Occipital lobe (tissue), 2 donors: Measurements from ENCODE around the gene SURF6. TPM values are rescaled to one million over a fixed set of nuclear protein-coding genes. Genes with fewer than 3 reads are reported as not detected.
"Not testable (repeated sequence)": the region's sequence is repeated elsewhere in the genome, so short reads cannot be mapped to it uniquely, and the experiment has no call there.

Experiments
- DNase-seq: peaks from one replicate; lab custom pipeline; 2025; lab: John Stamatoyannopoulos, UW
- total RNA-seq: library from RNA; depleted of rRNA; stranded (reverse); fragments of >200 nt; gene quantifications from one replicate; pipeline ENCODE4 v1.2.3, GENCODE V29; 2014

Gene SURF6
- total RNA-seq, 1 donor from 2014 or later, result 14.7 TPM

DNA sequence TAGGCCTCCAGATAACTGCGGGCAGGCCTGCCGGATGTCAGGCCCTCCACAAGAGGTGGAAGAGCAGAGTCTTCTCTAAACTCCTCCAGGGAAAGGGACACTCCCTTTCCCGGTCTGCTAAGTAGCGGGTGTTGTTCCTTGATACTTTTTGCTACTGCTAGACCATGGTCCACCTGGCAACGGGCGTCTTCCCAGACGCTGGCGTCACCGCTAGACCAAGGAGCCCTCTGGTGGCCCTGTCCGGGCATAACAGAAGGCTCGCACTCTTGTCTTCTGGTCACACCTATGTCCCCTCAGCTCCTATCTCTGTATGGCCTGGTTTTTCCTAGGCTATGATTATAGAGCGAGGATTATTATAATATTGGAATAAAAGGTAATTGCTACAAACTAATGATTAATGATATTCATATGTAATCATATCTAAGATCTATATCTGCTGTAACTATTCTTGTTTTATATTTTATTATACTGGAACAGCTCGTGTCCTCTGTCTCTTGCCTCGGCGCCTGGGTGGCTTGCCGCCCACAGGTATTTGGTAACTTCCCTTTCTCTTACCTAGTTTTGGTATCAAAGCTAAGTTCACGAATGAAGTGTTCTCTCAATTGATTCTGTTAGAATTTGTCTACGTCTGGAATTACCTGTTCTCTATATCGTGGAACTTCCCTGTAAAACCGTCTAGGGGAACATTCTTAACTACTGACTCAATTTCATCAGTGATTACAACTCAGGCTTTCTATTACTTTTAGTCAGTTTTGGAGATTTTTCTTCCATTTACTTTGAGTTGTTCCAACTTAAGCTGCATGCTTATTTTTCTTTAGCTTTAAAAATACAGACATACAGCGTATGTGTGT is 6.5 kb downstream of the SURF6 start:
- not testable (repeated sequence) for DNase-seq

DNA sequence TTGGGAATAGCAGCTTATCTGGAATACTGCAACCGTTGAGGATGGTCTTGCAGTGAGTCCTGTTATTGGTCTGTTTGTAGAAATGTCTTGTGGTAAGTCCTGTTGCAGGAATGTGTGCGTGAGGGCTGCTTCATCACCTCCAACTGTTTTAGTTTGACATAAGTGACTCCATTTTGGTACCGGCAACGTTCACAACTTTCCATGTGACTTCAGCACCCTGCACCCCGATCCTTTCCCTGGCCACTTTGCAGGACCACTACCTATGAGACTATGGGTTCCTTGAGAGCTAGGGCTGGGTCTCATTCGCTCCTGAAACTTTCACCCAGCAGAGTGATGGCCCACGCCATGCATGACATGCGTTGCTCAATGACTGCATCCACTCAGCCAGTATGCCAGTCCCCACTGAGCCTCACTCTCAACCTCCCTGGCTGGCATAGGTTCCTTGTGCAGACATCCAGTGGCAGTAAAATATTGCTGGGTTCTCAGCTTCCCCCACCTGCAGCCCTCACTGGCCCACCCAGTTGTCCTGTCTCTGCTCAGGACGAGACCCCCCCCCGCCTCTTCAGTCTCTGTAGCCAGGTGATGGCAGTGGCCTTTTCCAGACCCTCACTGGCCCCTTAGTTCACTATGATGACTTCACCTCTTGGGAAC is 8.0 kb downstream of the SURF6 start:
- DNase-seq, result no peak

DNA sequence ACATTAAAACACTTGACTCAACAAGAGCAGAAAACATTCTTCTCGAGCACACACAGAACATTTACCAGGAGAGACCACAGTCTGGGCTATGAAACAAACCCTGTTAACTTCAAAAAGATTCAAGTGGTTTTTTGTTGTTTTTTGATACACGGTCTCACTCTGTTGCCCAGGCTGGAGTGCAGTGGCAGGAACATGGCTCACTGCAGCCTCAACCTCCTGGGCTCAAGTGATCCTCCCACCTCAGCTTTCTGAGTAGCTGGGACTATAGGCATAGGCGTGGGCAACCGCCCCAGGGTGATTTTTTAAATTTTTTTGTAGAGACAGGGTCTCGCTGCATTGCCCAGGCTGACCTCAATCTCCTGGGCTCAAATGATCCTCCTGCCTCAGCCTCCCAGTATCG is 9.0 kb downstream of the SURF6 start:
- not testable (repeated sequence) for DNase-seq

DNA sequence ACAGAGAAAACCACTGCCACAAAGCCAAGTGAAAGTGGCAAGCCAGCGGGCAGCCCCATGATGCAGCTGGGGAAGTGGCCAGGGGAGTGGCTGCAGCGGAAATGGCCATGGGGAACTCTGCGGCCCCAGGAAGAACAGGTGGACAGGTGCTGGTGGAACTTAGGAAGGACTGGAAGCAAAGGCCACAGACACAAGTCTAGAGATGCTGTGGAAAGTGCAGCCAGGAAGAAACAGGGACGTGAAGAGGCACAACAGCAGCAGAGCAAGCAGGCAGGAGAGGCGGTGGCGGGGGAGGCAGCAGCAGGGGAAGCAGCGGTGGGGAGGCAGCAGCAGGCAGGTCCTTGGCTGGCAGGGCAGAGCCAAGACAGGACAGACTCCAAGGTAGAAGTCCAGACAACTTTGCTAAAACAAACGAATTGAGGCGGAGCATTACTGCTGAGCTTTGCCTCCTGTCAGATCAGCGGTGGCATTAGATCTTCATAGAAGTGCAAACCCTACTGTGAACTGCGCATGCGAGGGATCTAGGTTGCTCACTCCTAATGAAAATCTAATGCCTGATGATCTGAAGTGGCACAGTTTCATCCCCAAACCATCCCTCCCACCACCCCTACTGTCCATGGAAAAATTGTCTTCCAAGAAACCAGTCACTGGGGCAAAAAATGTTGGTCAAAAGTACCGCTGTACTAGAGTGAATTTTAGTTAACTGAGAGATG is 11.8 kb downstream of the SURF6 start:
- no peak for DNase-seq

DNA sequence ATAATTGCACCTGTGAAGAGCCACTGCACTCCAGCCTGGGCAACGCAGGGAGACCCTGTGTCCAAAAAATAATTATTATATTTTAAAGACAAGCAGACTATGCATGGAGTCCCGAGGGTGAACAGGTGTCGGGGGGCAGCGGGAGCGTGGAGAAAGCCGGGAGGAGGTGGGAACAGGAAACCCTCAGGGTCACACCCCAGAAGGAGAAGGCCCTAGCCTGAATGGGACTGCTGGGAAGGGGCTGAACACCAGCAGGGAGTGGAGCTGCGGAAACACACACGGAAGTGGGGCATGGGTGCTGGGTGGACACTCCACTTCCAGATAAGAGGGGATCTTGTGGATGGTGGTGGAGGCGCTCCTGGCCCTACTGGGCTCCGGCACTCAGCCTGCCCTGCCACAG is 12.8 kb downstream of the SURF6 start:
- DNase-seq, result no peak

DNA sequence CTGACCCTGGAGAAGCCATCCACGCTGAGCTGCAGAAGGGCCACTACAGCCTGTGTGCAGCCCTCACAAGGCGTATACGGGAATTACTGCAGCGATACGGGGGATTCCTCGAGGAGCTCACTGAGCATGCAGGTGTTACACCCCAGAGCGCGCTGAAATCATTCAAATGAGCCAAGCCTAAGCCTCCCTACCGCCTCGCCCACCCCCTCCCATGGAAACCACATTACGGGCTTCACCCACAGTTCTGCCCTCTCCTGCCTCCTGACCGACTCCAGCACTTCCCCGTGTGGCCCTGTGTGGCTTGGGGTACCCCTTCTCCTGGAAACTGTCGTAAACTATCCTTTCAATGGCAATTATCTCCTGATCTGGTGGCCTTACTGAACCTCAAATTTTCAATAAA is 13.3 kb downstream of the SURF6 start:
- no peak for DNase-seq

DNA sequence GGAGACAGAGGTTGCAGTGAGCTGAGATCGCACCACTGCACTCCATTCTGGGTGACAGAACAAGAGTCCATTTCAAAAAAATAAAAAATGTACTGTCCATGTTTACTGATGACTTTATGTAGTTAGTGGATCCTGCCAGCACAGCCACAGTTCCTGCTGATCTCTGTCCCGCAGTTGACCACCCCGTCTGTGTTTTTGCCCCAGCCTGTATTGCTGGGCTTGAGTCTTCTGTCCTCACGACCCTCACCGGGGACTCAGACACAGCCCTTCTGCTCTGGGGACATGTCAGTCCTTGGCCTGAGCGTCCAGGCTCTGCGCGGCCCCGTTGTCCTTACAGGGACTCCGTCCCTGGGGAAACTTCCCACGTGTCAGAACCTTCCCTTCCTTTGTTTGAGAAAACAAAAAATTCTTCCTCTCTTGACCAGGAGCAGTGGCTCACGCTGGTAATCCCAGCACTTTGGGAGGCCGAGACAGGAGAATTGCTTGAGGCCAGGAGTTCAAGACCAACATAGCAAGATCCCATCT is 14.5 kb downstream of the SURF6 start:
- DNase-seq, result no peak

DNA sequence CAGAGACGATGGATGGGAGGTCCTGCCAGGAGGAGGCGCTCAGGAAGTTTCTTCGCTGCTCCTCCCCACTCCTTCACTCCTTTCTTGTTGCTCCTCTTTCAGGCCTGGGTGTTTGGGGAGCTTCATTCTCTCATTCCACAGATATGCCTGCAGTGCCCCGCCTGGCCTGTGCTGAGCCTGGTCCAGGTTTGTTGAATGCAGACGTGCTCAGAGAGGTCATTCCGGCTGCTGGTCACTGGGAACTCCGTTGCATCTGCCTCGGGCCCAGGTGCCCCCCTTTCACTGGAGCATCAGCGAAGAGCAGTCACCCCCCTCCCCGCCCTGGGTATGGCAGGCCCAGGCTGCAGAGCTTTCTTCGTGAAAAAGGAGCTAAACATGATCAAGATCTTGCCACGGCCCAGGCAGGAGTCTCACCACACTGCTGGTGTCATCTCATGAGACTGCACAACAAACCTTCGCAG is 15.5 kb downstream of the SURF6 start:
- no peak for DNase-seq

DNA sequence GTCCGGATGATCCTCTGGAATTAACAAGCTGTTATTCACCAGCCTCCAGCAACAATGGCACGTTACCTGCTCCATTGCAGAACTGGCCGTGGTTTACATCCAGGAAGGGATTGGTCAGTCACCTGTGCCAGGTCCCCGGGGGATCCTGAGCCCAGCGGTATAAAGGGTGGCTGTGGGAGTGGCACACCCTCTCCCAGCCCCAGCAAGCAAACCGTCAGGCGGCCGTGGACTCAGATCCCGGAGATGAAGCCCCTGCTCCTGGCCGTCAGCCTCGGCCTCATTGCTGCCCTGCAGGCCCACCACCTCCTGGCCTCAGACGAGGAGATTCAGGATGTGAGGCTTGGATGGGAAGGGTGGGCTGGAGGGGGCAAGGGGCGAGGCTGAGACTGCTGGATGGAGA is 18.4 kb downstream of the SURF6 start:
- DNase-seq, result not testable (repeated sequence)

DNA sequence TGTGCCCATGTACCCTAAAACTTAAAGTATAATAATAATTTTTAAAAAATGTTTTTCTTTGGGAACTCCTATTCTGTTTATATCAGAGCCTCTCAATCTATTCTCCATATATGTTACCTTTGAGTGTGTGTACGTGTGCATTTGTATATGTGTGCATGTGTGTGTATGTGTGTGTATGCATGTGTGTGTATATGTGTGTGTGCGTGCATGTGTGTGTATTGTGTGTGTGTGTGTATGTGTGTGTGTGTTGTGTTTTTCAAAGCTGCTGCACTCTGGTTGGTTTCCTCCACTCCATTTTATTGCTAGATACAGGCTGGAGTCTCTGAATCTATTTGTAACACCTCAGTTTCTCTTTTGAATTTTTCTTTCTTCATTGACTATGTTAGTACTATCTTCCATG is 20.0 kb downstream of the SURF6 start:
- DNase-seq, result no peak

DNA sequence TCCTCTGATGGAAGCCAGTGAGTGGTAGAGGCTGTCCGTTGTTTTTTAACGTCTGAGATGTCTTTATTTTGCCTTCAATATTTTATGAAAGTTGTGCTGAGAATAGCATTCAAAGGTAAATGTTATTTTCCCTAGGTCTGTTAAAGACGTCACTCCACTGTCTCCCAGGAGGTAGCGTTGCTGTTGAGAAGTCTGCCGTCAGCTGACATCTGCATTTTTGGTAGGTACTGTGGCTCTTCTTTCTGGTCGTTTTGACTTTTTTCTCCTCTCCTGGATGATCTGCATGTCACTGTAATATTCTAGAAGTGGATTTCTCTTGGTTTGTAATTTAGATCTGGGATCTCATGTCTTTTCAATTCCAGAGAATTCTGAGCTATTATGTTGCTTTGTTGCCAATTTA is 26.4 kb downstream of the SURF6 start:
- no peak for DNase-seq

DNA sequence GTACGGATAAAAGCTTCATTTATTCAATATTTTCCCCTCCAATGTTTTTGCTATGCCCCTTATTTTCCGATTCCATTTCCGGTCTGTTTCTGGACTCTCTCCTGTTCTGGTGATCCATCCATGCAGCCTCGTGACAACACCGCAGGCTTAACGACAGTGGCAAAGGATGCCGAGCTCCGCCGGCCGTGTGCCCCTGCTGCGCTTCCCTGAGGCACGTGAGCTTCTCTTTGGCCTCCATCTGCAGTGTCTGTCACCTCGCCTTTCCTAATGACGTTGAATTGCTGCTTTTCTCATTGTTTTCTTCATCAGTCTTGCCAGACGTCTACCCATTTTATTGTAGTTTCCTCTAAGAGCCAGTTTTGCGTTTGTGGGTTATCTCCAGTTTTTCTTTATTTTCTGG is 28.7 kb downstream of the SURF6 start:
- DNase-seq, result no peak

DNA sequence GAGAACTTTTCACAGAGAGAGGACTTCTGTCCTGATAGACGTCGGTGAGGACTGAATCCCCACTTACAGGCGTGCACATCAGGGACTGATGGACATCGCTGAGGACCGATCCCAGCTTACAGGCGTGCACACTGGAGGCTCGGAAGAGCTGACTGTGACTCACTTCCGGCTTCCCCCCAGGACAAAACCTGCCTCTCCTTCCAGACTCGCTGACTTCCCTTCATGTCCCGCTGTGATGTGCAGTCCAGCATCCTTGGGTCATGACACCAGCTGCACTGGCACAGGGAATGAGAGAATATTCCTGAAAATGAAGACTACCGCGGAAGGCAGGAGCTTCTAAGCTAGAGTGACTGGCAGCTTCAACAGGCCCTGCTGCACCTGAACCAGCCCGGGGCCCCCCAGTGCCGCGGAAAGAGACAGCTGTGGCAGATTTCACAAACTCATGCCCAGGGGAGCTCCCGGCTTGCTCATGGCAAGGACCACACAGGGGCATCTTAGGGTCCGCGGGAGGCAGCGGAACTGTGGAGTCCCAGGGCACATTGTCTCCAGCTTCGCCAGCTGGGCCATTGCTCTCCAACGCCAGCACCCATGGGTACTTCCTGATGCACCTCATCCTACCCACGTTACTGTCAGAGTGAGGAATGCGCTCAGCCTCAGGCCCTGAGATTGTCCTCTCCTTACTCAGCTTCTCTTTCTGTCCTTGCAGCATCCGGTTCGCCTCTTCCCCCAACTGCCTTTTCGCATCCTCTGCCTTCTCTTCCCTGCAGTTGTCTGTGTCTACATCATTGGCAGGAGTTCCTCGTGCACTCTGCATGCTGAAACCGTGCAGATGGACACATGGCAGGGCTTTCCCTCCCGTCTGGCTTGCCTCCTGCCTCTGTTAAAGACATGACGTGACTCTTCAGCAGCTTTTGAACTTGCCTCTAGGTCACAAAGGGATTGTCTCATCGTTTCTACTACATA is 29.5 kb downstream of the SURF6 start:
- no peak for DNase-seq

DNA sequence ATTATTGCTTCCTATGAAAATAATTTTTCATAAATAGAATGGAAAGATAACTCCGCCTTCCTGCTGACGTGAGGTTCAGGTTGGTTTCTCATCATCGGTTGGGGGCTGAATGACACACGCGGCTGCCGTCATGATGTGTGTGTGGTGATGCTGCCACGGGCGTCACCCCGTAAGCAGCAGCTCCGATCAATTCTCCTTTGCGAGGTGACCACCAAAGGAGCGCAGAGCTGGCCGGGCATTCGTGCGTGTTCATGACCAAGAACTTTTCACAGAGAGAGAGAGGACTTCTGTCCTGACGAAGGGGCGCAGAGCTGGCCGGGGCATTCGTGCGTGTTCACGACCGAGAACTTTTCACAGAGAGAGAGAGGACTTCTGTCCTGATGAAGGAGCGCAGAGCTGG is 30.3 kb downstream of the SURF6 start:
- DNase-seq, result no peak

DNA sequence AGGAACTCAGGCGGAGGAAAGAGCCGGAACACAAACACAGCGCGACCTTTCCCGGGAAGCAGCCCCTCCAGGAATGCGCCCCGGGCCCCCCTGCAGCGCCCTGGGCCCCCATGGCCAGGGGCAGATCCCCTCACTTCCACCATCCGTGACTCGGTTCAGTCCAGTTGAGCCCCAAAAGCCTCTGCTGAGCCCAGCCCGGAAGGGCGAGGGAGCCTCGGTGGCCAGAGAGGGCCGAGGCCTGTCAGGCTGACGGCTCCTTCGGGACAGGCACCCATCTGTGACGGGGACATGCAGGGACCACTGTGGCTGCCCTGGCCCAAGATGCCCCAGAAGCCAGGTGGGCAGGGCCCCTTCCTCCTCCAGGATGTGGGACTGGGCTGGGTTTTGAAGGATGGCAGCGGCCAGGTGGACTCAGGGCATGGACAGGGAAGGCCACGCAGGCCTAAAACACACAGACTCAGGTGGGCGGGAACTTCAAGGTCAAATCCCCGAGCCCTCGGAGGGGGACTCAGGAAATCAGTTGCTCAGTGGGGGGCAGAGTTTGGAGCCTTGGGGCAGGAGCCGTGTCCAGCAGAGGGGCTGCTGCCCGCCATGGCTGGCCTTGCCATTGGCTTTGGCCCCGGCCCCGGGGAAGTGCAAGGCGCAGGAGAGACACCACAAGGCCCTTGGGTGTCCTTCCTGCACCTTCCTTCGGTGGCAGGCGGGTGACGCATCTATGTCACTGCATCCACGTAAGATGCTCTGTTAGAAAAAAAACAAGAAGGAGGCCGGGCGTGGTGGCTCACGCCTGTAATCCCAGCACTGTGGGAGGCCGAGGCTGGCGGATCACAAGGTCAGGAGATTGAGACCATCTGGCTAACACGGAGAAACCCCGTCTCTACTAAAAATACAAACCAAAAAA is 31.3 kb downstream of the SURF6 start:
- no peak for DNase-seq

DNA sequence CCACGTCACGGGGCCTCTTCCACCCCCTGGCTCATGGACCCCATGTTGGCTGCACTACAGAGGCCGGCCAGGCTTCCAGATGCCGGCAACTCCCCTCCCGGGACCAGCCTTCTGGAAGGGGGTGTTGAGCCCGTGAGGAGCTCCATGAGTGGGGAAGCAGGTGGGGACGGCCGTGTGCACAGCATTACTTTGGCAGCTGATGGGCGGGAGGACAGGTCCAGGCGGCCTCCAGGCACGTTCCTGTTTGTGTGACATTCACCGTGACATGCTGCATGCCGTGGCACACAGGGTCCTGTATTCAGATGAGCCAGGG is 31.9 kb downstream of the SURF6 start:
- DNase-seq, result no peak

DNA sequence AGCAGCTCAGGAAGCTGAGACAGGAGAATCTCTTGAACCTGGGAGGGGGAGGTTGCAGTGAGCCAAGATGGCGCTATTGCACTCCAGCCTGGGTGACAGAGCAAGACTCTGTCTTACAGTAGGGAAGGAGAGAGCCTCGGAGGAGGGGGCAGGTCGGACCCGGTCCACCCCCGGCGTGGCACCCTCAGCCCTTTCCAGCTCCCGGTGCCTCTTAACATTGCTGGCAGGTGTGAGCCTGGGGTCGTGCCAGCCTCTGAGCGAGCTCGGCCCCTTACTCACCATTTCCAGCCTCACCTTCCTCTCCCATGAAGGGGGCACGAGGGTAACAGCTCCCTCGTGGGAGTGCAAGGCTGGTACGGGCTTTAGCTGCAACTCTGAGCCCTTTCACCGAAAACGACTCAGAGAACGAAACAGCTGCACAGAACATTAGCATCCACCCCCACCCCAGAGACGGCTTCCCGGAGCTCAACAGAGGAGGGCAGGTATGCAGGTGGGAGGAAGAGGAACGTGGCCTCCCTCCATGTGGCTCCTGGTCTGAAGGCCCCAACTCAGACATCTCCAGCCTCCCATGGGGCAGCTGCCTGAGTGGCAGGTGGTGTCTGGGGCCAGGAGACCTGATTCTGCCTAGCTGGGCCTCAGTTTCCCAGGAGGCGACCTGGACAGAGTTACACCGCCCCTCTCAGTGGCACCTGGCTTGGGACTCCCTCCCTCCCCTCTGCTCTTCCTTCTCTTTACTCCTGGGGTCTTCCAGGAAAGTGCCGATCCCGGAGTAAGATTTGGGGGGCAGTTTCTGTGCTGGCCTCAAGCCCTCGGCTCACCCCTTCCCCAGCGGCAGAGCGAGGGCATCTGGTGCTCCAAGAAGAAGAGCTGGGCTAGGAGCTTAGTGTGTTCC is 32.5 kb downstream of the SURF6 start:
- no peak for DNase-seq

DNA sequence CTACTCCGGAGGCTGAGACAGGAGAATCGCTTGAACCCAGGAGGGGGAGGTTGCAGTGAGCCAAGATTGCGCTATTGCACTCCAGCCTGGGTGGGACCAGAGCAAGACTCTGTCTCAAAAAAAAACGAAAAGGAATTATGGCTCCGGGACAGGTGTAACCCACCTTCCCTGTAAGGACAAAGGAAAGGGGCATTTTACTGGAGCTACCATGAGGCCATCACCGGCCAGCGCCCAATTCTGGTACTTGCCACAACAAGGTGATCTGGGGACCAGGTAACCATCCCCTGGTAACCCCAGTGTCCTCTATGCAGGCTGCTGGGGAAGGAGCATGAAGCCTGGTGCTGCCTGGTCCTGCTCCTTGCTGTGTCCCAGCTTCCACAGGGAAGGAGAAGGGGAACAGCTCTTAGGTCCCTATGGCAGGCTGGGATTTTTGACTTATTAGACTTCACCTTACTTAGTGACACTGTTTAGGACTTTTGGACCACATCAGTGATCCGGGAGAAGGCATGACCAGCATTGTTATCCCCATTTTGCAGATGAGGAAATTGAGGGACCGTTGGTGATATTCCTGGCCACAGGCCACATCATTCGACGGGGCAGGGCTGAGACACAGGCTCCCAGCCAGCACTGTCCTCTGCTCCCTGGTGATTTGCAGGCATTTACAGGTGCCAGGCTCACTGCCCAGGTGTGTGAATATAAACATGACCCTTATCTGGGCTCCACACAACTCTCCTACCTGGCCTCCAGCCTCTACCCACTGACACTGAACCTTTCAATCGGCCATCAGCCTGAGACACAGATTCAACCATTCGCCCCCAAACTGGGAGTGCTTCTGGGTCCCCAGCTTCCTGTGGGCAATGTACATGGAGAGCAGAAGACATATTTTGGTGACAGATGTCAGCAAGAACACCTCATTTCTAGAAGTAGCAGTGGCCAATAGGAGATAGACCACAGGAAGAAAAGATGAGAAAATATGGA is 34.4 kb downstream of the SURF6 start:
- DNase-seq, result no peak
